ENCODE results near the gene GPR39.

Gene GPR39

GRCh38 chr2:132586835-132587234 lies 170.2 kb downstream of the GPR39 start:
- Histone ChIP-seq H3K4me3 (no peak overlapping the region), H3K4me1 (no peaks in the 10 kb centered on the region), H3K27ac (no peak overlapping the region), H4K20me1 (no peaks in the 10 kb centered on the region), H3K36me3 (no peaks in the 10 kb centered on the region), H3K9me3 (replicated peaks in 1 of 11) (no peaks in the 10 kb centered on the region), H3K27me3 (no peaks in the 10 kb centered on the region), H3K4me2 (no peak overlapping the region), H3K9ac (no peak overlapping the region)
- no peak for TF ChIP-seq Cebpa-rat (IDR thresholded peaks at IDR 0.05)

- H3K9me3 ChIP-seq (replicated peaks in 1 of 11) = no peaks in the 10 kb centered on the region
- H3K4me3 ChIP-seq = no peak overlapping the region
- H3K27me3 ChIP-seq = no peaks in the 10 kb centered on the region
- TF ChIP-seq Cebpa-rat (IDR thresholded peaks at IDR 0.05) = no peak
- H4K20me1 ChIP-seq = no peaks in the 10 kb centered on the region
- no peak overlapping the region for H3K4me2 ChIP-seq
- no peak overlapping the region for H3K27ac ChIP-seq
- H3K9ac ChIP-seq = no peak overlapping the region
- H3K4me1 ChIP-seq = no peaks in the 10 kb centered on the region
- H3K36me3 ChIP-seq = no peaks in the 10 kb centered on the region
Measured at GRCh38 chr2:132588576-132588975, 172.0 kb downstream of the GPR39 start.

- no peak for TF ChIP-seq Cebpa-rat (IDR thresholded peaks at IDR 0.05)
- H3K9ac ChIP-seq = no peak overlapping the region
- no peaks in the 10 kb centered on the region for H3K27me3 ChIP-seq
- no peak overlapping the region for H3K27ac ChIP-seq
- no peaks in the 10 kb centered on the region for H3K36me3 ChIP-seq
- H4K20me1 ChIP-seq = no peaks in the 10 kb centered on the region
- H3K4me3 ChIP-seq = no peak overlapping the region
- H3K4me2 ChIP-seq = no peak overlapping the region
- no peaks in the 10 kb centered on the region for H3K9me3 ChIP-seq (replicated peaks in 1 of 11)
- H3K4me1 ChIP-seq = no peaks in the 10 kb centered on the region
Measured at GRCh38 chr2:132589111-132589830, 172.7 kb downstream of the GPR39 start.

GRCh38 chr2:132589966-132590365 lies 173.4 kb downstream of the GPR39 start:
- no peaks in the 10 kb centered on the region for H3K4me1 ChIP-seq
- H3K4me2 ChIP-seq = no peak overlapping the region
- no peak for TF ChIP-seq Cebpa-rat (IDR thresholded peaks at IDR 0.05)

GRCh38 chr2:132593171-132593570 lies 176.6 kb downstream of the GPR39 start:
- TF ChIP-seq Cebpa-rat (IDR thresholded peaks at IDR 0.05) = no peak
- no peaks in the 10 kb centered on the region for H3K4me1 ChIP-seq
- no peaks in the 10 kb centered on the region for H3K27me3 ChIP-seq

More at GRCh38 chr2:132589966-132590365, 173.4 kb downstream of the GPR39 start:
- Histone ChIP-seq H4K20me1 (no peaks in the 10 kb centered on the region), H3K4me3 (no peak overlapping the region), H3K27ac (no peak overlapping the region), H3K27me3 (no peaks in the 10 kb centered on the region), H3K36me3 (no peaks in the 10 kb centered on the region), H3K9ac (no peak overlapping the region), H3K9me3 (replicated peaks in 1 of 11) (no peaks in the 10 kb centered on the region)

GRCh38 chr2:132595186-132595585 lies 178.6 kb downstream of the GPR39 start:
- Histone ChIP-seq H4K20me1 (no peaks in the 10 kb centered on the region), H3K27me3 (no peaks in the 10 kb centered on the region), H3K27ac (no peak overlapping the region), H3K4me1 (no peaks in the 10 kb centered on the region), H3K9me3 (replicated peaks in 1 of 11) (peaks cover 0 to 10% (median 0%) of the 10 kb centered on the region in 11 experiments; a peak in 5 of 22 replicates), H3K4me2 (no peak overlapping the region), H3K36me3 (no peaks in the 10 kb centered on the region), H3K4me3 (no peak overlapping the region), H3K9ac (no peak overlapping the region)
- no peak for TF ChIP-seq Cebpa-rat (IDR thresholded peaks at IDR 0.05)

More at GRCh38 chr2:132593171-132593570, 176.6 kb downstream of the GPR39 start:
- Histone ChIP-seq H3K9ac (no peak overlapping the region), H3K36me3 (no peaks in the 10 kb centered on the region), H3K4me2 (no peak overlapping the region), H3K4me3 (no peak overlapping the region), H4K20me1 (no peaks in the 10 kb centered on the region), H3K9me3 (replicated peaks in 1 of 11) (peaks cover 0 to 10% (median 0%) of the 10 kb centered on the region in 11 experiments; a peak in 5 of 22 replicates), H3K27ac (no peak overlapping the region)

- no peak overlapping the region for H3K9ac ChIP-seq
- H4K20me1 ChIP-seq = no peaks in the 10 kb centered on the region
- no peaks in the 10 kb centered on the region for H3K36me3 ChIP-seq
- H3K27ac ChIP-seq = no peak overlapping the region
- H3K27me3 ChIP-seq = no peaks in the 10 kb centered on the region
- no peak for TF ChIP-seq Cebpa-rat (IDR thresholded peaks at IDR 0.05)
- H3K9me3 ChIP-seq (replicated peaks in 1 of 11) = peaks cover 0 to 10% (median 0%) of the 10 kb centered on the region in 11 experiments; a peak in 5 of 22 replicates
- H3K4me1 ChIP-seq = no peaks in the 10 kb centered on the region
- H3K4me3 ChIP-seq = no peak overlapping the region
- H3K4me2 ChIP-seq = no peak overlapping the region
Measured at GRCh38 chr2:132595693-132596092, 179.1 kb downstream of the GPR39 start.

GRCh38 chr2:132597166-132597565 lies 180.6 kb downstream of the GPR39 start:
- Histone ChIP-seq H3K9me3 (replicated peaks in 1 of 11) (peaks cover 0 to 10% (median 0%) of the 10 kb centered on the region in 11 experiments; a peak in 5 of 22 replicates), H3K27me3 (no peaks in the 10 kb centered on the region), H3K4me1 (no peaks in the 10 kb centered on the region), H4K20me1 (no peaks in the 10 kb centered on the region), H3K4me3 (no peak overlapping the region), H3K36me3 (no peaks in the 10 kb centered on the region), H3K27ac (no peak overlapping the region), H3K9ac (no peak overlapping the region), H3K4me2 (no peak overlapping the region)
- TF ChIP-seq Cebpa-rat (IDR thresholded peaks at IDR 0.05) = no peak

GRCh38 chr2:132597831-132598230 lies 181.2 kb downstream of the GPR39 start:
- no peak overlapping the region for H3K27ac ChIP-seq
- no peak overlapping the region for H3K4me3 ChIP-seq
- no peaks in the 10 kb centered on the region for H3K27me3 ChIP-seq
- no peak overlapping the region for H3K4me2 ChIP-seq
- H3K4me1 ChIP-seq = no peaks in the 10 kb centered on the region
- H3K9me3 ChIP-seq (replicated peaks in 1 of 11) = peaks cover 0 to 10% (median 0%) of the 10 kb centered on the region in 11 experiments; a peak in 5 of 22 replicates
- no peaks in the 10 kb centered on the region for H4K20me1 ChIP-seq
- no peaks in the 10 kb centered on the region for H3K36me3 ChIP-seq
- TF ChIP-seq Cebpa-rat (IDR thresholded peaks at IDR 0.05) = no peak
- H3K9ac ChIP-seq = no peak overlapping the region

GRCh38 chr2:132598536-132598935 lies 181.9 kb downstream of the GPR39 start:
- Histone ChIP-seq H3K4me2 (no peak overlapping the region), H3K9ac (no peak overlapping the region), H3K36me3 (no peaks in the 10 kb centered on the region), H3K27me3 (no peaks in the 10 kb centered on the region), H3K9me3 (replicated peaks in 1 of 11) (peaks cover 0 to 10% (median 0%) of the 10 kb centered on the region in 11 experiments; a peak in 5 of 22 replicates), H4K20me1 (no peaks in the 10 kb centered on the region), H3K4me1 (no peaks in the 10 kb centered on the region), H3K27ac (no peak overlapping the region), H3K4me3 (no peak overlapping the region)
- no peak for TF ChIP-seq Cebpa-rat (IDR thresholded peaks at IDR 0.05)

All from BLaER1 treated with 17β-estradiol and CSF1 and Interleukin-3, amounts not matched to agents 10 nM and 100 nM (cell line).